Superior temporal gyrus (tissue), 1 donor: ENCODE data around the gene GRB7.
"Not testable (repeated sequence)": the region's sequence is repeated elsewhere in the genome, so short reads cannot be mapped to it uniquely, and the experiment has no call there.

Experiments used
- DNase-seq: peaks from one replicate; pipeline ENCODE4 v3.0.0-alpha.2; 2016; ENCODE audit errors: extremely low spot score

GRB7 gene

GRCh38 chr17:39709319-39709997, 28.3 kb upstream of the GRB7 start:
- DNase-seq = no peak

- DNase-seq = no peak
Observed at GRCh38 chr17:39709998-39710964, 27.5 kb upstream of the GRB7 start.

DNA sequence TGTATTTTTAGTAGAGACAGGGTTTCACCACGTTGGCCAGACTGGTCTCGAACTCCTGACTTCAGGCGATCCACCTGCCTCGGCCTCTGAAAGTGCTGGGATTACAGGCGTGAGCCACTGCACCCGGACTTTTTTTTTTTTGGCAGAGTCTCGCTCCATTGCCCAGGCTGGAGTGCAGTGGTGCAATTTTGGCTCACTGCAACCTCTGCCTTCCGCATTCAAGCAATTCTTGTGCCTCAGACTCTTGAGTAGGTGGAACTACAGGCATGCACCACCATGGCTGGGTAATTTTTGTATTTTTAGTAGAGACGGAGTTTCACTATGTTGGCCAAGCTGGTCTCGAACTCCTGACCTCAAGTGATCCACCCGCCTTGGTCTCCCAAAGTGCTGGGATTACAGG, 26.7 kb upstream of the GRB7 start:
- not testable (repeated sequence) for DNase-seq

DNA sequence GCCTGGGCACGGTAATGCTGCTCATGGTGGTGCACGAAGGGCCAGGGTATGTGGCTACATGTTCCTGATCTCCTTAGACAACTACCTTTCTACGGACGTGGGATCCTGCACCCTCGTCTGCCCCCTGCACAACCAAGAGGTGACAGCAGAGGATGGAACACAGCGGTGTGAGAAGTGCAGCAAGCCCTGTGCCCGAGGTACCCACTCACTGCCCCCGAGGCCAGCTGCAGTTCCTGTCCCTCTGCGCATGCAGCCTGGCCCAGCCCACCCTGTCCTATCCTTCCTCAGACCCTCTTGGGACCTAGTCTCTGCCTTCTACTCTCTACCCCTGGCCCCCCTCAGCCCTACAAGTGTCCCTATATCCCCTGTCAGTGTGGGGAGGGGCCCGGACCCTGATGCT, 25.9 kb upstream of the GRB7 start:
- DNase-seq = no peak

- DNase-seq = no peak
Observed at GRCh38 chr17:39714234-39714633, 23.5 kb upstream of the GRB7 start.

GRCh38 chr17:39715375-39716072, 22.2 kb upstream of the GRB7 start:
- DNase-seq = no peak

DNA sequence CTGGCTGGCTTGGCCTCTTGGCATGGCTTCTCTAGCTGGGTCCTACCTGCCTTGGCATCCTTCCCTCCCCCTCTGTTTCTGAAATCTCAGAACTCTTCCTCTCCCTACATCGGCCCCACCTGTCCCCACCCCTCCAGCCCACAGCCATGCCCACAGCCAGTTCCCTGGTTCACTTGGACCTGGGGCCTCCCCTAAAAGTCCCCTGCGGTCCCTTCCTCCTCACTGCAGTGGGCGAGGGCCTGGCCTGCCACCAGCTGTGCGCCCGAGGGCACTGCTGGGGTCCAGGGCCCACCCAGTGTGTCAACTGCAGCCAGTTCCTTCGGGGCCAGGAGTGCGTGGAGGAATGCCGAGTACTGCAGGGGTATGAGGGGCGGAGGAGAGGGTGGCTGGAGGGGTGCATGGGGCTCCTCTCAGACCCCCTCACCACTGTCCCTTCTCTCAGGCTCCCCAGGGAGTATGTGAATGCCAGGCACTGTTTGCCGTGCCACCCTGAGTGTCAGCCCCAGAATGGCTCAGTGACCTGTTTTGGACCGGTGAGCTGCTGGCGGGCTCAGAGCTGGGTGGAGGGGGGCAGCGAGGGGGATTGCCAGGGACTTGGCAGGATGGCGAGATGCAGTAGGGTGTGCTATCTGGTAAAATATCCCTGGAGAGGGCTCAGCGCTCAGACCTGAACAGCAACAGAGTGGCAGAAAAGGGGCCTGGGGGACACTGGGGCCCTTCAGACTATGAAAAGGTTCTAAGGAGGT, 21.5 kb upstream of the GRB7 start:
- no peak for DNase-seq

GRCh38 chr17:39716879-39717536, 20.7 kb upstream of the GRB7 start:
- no peak for DNase-seq

DNA sequence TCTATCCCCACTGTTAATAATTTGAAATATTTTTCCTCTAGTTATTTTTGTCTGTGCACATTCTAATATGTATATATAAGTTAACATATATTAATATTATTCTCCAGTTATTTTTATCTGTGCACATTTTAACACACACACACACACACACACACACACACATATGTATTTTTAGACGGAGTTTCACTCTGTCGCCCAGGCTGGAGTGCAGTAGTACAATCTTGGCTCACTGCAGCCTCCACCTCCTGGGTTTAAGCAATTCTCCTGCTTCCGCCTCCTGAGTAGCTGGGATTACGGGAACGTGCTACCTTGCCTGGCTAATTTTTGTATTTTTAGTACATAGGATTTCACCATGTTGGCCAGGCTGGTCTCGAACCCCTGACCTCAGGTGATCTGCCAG, 20.1 kb upstream of the GRB7 start:
- no peak for DNase-seq

DNA sequence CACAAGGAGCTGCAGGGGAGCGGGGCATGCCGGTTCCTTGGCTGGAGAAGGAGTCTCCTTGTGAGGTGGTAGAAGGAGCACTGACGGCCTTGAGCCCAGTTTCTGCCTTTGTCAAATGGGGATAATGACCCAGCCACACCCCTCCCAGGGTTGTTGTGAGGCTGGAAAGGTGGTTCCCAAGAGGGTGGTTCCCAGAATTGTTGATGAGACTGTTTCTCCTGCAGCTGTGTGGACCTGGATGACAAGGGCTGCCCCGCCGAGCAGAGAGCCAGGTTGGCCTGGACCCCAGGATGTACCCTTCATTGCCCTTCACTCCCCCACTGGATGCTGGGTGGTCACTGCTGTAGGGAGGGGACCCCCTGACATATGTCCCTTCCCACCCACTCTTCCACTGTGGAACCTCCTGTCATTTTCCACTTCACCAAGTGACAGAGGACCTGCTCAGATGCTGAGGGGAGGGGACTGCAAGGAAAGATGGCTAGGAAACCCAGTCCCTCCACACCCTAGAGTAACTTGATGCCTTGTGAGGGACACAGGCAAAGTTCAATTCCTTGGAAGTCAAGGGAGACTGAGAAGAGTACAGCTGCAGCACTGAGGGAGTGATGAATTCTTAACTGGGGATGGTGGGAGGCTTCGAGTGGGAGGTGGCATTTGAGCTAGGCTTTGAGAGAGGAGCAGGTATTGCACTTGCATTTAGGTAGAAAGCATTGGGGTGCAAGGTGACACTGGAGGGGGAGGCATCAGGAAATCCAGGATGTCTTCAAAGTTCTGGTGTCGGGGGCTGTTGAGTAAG, 18.0 kb upstream of the GRB7 start:
- no peak for DNase-seq

DNA sequence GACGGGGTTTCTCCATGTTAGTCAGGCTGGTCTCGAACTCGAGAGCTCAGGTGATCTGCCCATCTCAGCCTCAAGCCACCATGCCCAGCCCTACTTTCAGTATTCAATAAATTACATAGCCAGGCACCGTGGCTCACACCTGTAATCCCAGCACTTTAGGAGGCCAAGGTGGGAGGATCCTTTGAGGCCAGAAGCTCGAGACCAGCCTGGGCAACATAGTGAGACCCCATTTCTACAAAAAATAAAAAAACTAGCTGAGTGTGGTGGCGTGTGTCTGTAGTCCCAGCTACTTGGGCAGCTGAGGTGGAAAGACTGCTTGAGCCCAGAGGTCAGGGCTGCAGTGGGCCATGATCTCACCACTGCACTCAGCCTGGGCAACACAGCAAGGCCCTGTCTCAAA, 15.6 kb upstream of the GRB7 start:
- no peak for DNase-seq

GRCh38 chr17:39722965-39723848, 14.5 kb upstream of the GRB7 start:
- DNase-seq = no peak

DNA sequence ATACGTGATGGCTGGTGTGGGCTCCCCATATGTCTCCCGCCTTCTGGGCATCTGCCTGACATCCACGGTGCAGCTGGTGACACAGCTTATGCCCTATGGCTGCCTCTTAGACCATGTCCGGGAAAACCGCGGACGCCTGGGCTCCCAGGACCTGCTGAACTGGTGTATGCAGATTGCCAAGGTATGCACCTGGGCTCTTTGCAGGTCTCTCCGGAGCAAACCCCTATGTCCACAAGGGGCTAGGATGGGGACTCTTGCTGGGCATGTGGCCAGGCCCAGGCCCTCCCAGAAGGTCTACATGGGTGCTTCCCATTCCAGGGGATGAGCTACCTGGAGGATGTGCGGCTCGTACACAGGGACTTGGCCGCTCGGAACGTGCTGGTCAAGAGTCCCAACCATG, 13.0 kb upstream of the GRB7 start:
- no peak for DNase-seq

DNA sequence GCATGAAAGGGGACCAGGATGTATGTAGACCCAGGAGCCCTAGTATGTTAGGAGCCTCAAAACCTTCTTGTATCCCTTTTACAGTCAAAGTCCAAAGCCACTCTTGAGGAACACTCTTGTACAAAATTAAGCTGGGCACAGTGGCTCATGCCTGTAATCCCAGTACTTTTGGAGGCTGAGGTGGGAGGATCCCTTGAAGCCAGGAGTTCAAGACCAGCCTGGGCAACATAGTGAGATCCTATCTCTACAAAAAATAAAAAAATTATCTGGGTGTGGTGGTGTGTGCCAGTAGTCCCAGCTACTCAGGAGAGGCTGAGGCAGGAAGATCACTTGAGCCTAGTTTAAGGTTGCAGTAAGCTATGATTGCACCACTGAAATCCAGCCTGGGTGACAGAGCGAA, 11.8 kb upstream of the GRB7 start:
- not testable (repeated sequence) for DNase-seq

DNA sequence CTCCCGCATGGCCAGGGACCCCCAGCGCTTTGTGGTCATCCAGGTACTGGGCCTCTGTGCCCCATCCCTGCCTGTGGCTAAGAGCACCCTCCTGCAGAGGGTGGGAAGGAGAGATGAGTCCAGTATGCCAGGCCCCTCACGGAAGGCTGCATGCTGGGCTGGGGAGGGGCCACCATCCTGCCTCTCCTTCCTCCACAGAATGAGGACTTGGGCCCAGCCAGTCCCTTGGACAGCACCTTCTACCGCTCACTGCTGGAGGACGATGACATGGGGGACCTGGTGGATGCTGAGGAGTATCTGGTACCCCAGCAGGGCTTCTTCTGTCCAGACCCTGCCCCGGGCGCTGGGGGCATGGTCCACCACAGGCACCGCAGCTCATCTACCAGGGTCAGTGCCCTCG, 11.1 kb upstream of the GRB7 start:
- DNase-seq = no peak

DNA sequence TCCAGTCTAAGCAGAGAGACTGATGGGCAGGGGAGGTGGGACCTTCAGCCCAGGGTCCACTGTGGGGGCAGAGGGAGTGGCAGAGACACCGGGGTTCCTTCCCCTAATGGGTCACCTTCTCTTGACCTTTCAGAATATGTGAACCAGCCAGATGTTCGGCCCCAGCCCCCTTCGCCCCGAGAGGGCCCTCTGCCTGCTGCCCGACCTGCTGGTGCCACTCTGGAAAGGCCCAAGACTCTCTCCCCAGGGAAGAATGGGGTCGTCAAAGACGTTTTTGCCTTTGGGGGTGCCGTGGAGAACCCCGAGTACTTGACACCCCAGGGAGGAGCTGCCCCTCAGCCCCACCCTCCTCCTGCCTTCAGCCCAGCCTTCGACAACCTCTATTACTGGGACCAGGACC, 10.2 kb upstream of the GRB7 start:
- no peak for DNase-seq

DNA sequence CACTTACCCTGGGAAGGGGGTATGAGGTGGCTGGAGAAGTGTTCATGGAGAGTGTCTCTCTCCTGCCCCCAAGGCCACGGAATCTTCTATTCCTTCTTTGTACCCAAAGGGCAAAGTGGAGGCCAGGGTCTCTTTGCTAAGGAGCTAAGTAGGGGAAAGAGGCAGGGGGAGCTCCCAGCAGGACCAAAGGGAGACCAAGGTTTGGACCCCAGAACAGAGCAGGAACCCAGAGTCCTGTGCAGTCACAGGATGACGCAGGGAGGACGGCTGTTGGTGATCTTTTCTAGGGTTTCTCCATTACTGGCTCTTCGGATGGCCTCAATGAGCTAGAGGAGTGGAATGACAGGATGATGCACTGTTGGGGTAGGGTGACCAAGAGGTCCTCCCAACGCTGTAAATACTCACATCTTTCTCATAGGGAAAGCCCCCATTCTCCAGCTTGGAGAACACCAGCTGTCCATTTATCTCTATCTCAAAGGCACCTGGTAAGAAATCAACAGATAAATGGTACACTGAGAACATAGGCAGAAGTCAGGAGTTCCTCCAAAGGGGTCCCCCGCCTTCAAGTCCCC, 8.4 kb upstream of the GRB7 start:
- DNase-seq = no peak

DNA sequence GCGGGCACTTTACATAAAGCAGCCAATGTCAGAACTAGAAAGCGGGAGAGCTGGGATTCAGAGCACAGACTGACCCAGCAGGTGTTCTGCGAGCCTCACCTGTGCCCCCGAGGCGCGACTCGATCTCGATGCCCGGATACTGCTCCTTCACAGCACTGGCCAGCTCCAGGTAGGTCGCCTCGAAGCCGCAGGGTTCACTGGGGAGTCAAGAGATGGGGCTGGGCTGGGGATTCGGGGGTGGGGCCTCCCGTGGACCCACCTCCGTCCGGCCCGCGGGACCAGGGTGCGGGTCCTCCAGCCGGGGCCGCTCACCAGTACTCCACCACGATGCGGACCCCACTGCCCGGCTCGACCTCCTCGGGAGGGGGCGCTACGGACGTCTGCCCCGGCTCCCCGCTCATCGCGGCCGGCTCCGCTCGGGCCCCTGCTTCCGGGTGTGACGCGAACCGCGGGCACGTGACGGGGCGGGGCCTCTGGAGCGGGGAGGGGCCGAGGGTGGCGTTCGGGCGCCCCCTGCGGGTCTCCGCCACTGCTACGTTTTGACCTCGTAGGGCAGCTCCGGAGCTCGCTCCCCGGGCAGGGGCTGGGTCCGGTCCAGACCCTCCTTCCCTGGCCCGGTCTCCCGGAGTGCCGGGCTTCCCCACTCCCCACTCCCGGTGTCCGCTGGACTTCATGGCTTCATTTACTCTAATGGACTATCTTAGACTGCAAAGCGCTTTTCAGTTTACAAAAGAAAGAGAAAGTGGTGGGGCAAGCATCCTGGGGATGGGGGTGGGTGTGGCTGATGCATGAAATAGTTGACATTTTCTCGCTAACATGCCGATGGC, 7.4 kb upstream of the GRB7 start, which contains the start of gene MIEN1:
Gene MIEN1, minus strand, starts transcription at position 438 of the 827 bp plus-strand sequence. Its CDS starts 37 bp downstream, at position 401.
- peak; percentile 88 for DNase-seq
